Activated CD4-positive, CD25-positive, alpha-beta regulatory T cell treated with anti-CD3 and anti-CD28 coated beads, Interleukin-2, amount 50 U/mL, for 24 hours (primary cell): Measurements from ENCODE around the gene SFXN2.
"Not testable (repeated sequence)": the region's sequence is repeated elsewhere in the genome, so short reads cannot be mapped to it uniquely, and the experiment has no call there.

Experiments
- ATAC-seq, 2 donors: fragments of 150-1000 bp; cut with Tn5 transposase; one replicate each; pipeline ENCODE4 v1.10.0; 2021; ENCODE audit warnings: mild to moderate bottlenecking in 1 of 2, moderate library complexity in 1 of 2

The SFXN2 gene

DNA sequence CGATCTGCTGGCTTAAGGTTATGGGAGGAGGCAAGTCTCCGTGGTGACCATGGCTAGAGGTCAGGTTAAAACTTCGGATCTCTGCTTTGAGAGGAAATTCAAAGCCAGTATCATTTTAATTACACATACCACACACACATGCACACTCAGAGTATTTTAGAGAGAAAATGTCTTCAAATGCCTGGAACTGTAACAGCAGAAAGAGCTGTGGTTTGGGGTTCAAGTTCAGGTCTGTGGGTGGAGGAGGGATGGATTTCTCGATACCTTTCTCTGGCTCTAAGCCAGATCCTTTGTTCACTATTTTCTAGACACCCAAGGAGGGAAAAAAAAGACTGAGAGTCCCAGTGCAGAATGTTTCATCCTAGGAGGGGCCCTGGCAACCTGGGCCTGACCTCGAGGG is 32.7 kb upstream of the SFXN2 start:
- no peak for ATAC-seq

DNA sequence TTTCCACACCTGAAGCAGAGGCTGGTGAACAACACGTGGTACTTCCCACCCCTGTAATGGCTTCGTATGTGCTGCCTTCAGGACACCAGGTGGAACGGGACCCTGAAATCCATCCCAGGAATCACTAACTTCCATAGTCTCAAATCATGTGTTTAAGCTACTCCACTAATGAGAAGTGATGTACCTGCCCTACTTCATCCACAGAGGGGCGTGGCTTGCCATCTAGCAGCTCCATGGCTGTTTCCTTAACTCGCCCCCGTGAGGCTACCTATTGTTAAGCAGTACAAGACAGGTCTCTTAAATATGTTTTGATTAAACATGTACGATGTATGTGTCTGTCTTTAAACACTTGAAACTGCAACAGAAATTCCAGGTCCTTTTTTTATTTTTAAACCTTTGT is 32.0 kb upstream of the SFXN2 start:
- ATAC-seq = no peak

- ATAC-seq = no peak
These were observed 31.5 kb upstream of the SFXN2 start for GRCh38 chr10:102682981-102683380.

DNA sequence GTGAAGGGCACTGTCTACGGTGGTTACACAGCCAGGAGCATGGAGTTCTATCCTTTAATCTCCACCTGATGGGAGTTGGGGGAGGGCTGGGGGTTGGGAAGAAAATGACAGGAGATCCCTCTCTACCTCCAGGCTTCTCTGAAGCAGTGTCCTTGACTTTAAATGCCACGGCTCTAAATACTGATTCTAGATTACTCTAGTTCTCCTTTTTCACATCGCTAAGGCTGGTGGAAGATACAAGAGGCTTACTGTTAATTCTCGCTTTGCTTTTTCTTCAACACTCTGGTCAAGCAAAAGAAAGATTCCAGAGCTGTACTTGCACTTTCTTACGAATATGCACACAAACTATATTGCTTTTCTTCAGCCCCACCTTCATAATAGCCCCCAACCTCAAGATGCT is 30.7 kb upstream of the SFXN2 start:
- ATAC-seq = no peak

DNA sequence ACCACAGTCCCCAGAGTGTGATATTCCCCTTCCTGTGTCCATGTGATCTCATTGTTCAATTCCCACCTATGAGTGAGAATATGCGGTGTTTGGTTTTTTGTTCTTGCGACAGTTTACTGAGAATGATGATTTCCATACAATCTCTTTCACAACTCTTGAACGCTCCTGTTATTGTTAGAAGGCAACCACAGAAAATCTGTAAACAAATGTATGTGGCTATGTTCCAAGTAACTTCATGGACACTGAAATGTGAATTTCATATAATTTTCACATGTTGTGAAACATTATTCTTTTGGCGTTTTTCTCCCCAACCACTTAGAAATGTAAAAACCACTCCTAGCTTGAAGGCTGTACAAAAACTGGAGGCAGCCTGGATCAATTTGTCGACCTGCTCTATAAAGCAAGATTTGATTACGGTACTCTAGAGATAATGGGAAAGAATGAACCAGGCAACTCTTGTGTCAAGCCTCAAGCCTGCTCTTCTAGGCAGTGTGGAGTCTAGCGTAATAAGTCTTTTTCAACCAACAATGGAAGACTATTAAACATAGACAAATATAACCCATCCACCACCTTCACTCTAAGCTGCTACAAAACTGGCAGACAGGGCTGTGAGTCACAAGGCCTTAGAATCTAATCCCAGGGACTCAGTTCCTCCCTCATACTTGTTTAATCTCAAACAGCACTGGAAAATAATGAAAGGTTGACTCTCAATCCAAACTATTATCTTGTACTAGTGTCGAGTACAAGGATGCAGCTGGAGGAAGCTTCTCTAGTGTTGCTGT is 23.0 kb upstream of the SFXN2 start:
- no peak for ATAC-seq

DNA sequence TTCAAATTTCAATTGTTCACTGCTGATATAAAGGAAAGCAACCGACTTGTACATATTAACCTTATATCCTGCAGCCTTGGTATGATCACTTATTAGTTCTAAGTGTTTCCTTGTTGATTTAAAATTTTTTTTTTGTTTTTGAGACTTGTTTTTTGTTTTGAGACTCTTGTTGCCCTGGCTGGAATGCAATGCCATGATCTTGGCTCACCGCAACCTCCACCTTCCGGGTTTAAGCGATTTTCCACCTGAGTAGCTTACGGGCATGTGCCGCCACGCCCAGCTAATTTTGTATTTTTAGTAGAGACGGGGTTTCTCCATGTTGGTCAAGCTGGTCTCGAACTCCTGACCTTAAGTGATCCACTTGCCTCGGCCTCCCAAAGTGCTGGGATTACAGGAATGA is 19.0 kb upstream of the SFXN2 start:
- not testable (repeated sequence) for ATAC-seq

DNA sequence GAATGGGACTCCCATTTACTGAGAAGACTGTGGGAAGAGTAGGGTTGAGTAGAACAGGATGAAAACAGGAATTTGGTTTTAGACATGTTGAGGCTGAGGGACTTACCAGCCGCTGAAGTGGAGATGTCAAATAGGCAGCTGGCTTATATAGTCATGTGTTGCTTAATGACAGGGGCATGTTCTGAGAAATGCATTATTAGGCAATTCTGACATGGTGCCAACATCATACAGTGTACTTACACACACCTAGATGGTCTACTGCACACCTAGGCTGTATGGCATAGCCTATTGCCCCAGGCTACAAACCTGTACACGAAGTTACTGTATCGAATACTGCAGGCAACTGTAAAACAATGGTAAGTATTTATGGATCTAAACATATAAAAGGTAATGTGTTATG is 17.7 kb upstream of the SFXN2 start:
- no peak for ATAC-seq

GRCh38 chr10:102698894-102699293 is 15.5 kb upstream of the SFXN2 start:
- ATAC-seq = no peak

DNA sequence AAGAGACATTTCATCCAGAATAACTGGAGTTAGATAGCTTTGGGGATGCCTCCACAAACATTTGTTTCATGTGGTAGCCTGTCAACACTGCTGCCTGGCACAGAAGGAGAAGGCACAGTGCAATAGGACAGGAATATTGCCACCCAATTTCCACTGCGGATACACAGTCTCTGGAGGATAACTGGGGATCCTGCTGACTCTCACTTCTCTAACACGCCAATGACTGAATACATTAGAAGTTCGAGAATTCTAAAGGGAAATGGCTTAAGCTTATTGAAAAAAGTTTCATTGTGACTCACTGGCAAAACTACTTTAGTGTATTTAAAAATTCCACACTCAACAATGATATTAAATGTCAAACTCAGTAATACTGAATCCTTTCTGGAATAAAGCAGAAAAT is 13.2 kb upstream of the SFXN2 start:
- ATAC-seq = no peak

DNA sequence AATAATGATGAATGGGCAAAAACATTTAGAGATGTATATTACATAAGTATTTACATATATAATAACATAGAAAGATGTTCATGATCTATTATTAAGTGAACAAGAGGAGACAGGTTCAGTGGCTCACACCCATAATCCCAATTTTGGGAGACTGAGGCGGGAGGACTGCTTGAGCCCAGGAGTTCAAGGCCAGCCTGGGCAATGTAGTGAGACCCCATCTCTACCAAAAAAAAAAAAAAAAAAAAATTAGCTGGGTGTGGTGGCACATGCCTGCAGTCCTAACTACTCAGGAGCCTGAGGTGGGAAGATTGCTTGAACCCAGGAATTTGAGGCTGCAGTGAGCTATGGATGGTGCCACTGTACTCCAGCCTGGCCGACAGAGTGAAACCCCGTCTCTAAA is 12.6 kb upstream of the SFXN2 start:
- ATAC-seq = no peak

GRCh38 chr10:102702742-102703141 is 11.7 kb upstream of the SFXN2 start:
- ATAC-seq = no peak

GRCh38 chr10:102704915-102705314 is 9.5 kb upstream of the SFXN2 start:
- ATAC-seq = no peak

- ATAC-seq = no peak
These were observed 8.9 kb upstream of the SFXN2 start for GRCh38 chr10:102705531-102705930.

- no peak for ATAC-seq
These were observed 3.8 kb upstream of the SFXN2 start for GRCh38 chr10:102710609-102711008.

GRCh38 chr10:102712089-102712488 is 2.3 kb upstream of the SFXN2 start:
- no peak for ATAC-seq

GRCh38 chr10:102712843-102713538 is 1.4 kb upstream of the SFXN2 start:
- ATAC-seq = no peak

- ATAC-seq = peak; percentile 58
These were observed 960 bp upstream of the SFXN2 start for GRCh38 chr10:102713539-102713813.

DNA sequence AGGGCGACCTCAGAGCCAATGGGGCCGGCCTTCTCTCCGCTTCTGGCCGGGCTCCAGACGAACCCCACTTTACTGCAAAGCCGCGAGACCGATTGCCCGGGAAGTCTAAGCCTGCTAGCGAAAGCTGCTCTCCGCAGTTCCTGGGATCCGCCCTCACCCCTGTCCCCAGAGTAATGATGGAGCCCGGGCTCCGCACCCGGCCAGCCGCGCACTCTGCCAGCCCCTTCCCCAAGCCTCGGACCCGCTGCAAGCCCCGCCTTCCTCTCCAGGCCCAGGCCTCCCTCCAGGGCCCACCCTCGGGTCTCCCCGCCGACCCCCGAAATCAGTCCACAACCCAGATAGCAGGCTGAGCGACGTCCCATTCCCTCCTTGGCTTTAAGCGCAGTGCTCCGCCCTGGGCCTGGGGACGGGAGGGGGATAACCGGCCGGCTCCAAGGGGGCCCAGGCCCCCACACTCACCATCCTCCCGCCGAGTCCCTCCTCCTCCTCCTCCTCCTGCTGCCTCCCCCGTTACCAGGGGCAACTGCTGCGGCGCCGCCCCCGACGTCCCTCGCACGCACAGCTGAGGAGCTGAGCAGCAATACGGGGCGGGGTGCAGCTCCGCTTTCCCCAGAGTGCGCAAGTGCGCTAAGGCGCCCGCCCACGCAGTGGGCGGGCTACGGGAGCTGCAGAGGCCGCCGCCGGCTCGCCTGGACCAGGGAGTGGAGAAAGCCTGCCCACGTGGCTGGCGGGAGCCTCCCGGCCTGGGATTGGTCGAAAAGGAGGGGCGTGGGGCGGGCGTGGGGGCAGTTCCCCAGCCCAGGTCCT is 419 bp upstream of the SFXN2 start, which contains the start of gene ARL3:
Gene ARL3 (minus strand): TSS at position 584 of the 807 bp plus-strand sequence. CDS start 122 bp downstream, at position 462.
- ATAC-seq = peak; percentile 86 to 90

- ATAC-seq = no peak
These were observed 1.4 kb downstream of the SFXN2 start for GRCh38 chr10:102715880-102716279.

- ATAC-seq = not testable (repeated sequence)
These were observed 2.6 kb downstream of the SFXN2 start for GRCh38 chr10:102716900-102717565.

DNA sequence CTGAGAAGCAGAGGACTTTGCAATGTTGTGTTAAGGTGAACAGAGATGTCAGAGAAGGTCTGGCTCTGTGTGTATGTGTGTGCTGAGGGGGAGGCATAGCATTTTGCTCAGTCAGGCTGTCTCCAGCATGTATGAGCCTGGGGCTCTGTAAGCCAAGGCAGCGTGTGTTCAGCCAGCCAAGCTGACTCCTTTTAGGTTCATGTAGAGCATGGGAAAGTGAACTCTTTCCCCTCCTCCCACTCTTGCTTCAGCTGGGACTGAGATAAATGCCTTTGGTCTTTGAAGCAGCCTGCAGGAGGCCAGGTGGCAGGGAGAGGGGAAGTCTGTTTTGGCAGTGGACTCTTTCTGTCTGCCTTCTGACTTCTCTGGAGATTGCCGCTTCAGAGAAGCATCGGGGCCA is 3.8 kb downstream of the SFXN2 start:
- ATAC-seq = no peak

GRCh38 chr10:102720337-102720736 is 5.9 kb downstream of the SFXN2 start:
- ATAC-seq = no peak

DNA sequence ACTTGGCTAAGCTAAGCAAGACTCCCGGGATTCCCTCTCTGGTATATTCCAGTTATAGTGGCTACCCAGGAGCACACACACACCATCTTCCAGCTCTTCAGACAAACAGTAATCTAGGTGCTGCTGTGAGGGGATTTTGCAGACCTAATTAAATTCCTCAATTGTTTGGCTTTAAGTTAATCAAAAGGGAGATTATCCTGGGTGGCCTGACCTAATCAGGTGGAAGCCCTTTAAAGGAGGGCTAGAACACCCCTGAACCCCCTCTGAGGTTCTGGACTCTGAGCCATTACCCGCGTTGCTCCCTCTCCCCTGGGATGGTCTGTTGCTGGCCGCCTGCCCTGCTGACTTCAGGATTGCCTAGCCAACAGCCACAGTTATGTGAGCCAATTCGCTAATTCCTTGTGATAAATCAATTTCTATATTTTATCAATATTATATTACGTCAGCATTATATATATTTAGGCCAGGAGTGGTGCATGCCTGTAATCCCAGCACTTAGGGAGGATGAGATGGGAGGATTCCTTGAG is 6.4 kb downstream of the SFXN2 start:
- ATAC-seq = no peak
